NCI-H82 treated with DMSO at 0.1 percent for 48 hours (cell line): Measurements from ENCODE around the gene VPS35L.
A peak's percentile ranks its signal among the peaks of the same experiment; 100 is the strongest.
"Not testable (repeated sequence)": the region's sequence is repeated elsewhere in the genome, so short reads cannot be mapped to it uniquely, and the experiment has no call there.

ENCODE experiments used
- DNase-seq: peaks from one replicate; lab custom pipeline; 2025; ENCODE audit not compliant: unreplicated experiment; lab: John Stamatoyannopoulos, UW

The VPS35L gene

GRCh38 chr16:19708296-19709205 lies 153.0 kb downstream of the VPS35L start:
- DNase-seq: no peak

- DNase-seq: no peak
Observed at GRCh38 chr16:19709381-19710136, 154.1 kb downstream of the VPS35L start.

- DNase-seq: no peak
Observed at GRCh38 chr16:19710191-19710908, 154.8 kb downstream of the VPS35L start.

- DNase-seq: no peak
Observed at GRCh38 chr16:19710991-19711545, 155.6 kb downstream of the VPS35L start.

- DNase-seq: no peak
Observed at GRCh38 chr16:19711643-19712042, 156.1 kb downstream of the VPS35L start.

- DNase-seq: no peak
Observed at GRCh38 chr16:19712418-19713058, 157.0 kb downstream of the VPS35L start.

GRCh38 chr16:19713697-19714096 lies 158.2 kb downstream of the VPS35L start:
- no peak for DNase-seq

- DNase-seq: no peak
Observed at GRCh38 chr16:19715566-19715965, 160.1 kb downstream of the VPS35L start.

- DNase-seq: no peak
Observed at GRCh38 chr16:19716183-19716582, 160.7 kb downstream of the VPS35L start.

GRCh38 chr16:19716728-19717127 lies 161.2 kb downstream of the VPS35L start:
- DNase-seq: not testable (repeated sequence)

GRCh38 chr16:19717314-19717713 lies 161.8 kb downstream of the VPS35L start:
- peak; percentile 33 for DNase-seq

- peak; percentile 56 for DNase-seq
Observed at GRCh38 chr16:19717741-19718623, 162.5 kb downstream of the VPS35L start, which contains the start of the genes IQCK and KNOP1. IQCK (plus strand) TSS chr16:19718271; CDS start chr16:19718307, 36 bp downstream. KNOP1 (minus strand) TSS chr16:19718227; CDS start chr16:19715035, 3,192 bp downstream.

GRCh38 chr16:19718624-19718965 lies 163.1 kb downstream of the VPS35L start:
- no peak for DNase-seq

GRCh38 chr16:19722269-19722952 lies 166.9 kb downstream of the VPS35L start:
- no peak for DNase-seq

- peak; percentile 97 for DNase-seq
Observed at GRCh38 chr16:19722981-19723380, 167.5 kb downstream of the VPS35L start.

- no peak for DNase-seq
Observed at GRCh38 chr16:19728636-19728965, 173.1 kb downstream of the VPS35L start.

GRCh38 chr16:19733551-19733950 lies 178.0 kb downstream of the VPS35L start:
- no peak for DNase-seq

GRCh38 chr16:19735074-19735867 lies 179.8 kb downstream of the VPS35L start:
- DNase-seq: no peak
